Measurements from ENCODE around the gene BMPER.

The BMPER gene

DNA sequence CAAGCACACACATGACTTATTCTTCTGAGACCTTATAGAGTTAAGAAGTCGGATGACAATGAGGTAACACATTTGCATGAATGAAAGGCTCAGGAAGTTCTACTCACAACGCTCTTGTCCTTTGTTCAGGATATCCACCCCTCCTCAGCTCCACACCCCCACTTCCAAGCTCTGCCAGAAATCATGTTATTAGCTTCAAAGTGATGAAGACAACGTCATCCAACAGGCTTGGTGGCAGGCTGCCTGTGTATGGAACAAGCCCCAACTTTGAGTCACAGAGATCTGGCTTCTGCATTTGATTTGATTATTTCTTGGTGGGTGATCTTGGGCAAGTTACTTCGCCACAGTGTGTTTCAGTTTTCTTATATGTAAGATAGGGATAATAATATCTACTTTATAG lies 12.4 kb upstream of the BMPER start:
- Histone ChIP-seq H3K36me3 (ENCODE audit: control insufficient read depth, insufficient read depth, low read length) (no peaks in the 10 kb centered on the region), H3K27me3 (replicated peaks; ENCODE audit: control insufficient read depth, insufficient read depth, low read length) (no peaks in the 10 kb centered on the region), H3K4me3 (replicated peaks; ENCODE audit: low read depth, low read length) (no peak overlapping the region)
- TF ChIP-seq, protein P1, sequence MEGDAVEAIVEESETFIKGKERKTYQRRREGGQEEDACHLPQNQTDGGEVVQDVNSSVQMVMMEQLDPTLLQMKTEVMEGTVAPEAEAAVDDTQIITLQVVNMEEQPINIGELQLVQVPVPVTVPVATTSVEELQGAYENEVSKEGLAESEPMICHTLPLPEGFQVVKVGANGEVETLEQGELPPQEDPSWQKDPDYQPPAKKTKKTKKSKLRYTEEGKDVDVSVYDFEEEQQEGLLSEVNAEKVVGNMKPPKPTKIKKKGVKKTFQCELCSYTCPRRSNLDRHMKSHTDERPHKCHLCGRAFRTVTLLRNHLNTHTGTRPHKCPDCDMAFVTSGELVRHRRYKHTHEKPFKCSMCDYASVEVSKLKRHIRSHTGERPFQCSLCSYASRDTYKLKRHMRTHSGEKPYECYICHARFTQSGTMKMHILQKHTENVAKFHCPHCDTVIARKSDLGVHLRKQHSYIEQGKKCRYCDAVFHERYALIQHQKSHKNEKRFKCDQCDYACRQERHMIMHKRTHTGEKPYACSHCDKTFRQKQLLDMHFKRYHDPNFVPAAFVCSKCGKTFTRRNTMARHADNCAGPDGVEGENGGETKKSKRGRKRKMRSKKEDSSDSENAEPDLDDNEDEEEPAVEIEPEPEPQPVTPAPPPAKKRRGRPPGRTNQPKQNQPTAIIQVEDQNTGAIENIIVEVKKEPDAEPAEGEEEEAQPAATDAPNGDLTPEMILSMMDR (IDR thresholded peaks at IDR 0.05; ENCODE audit: insufficient read depth, low read length, poor library complexity, severe bottlenecking): no peak
- no peak for DNase-seq (ENCODE audit: extremely low read depth, insufficient read length)

DNA sequence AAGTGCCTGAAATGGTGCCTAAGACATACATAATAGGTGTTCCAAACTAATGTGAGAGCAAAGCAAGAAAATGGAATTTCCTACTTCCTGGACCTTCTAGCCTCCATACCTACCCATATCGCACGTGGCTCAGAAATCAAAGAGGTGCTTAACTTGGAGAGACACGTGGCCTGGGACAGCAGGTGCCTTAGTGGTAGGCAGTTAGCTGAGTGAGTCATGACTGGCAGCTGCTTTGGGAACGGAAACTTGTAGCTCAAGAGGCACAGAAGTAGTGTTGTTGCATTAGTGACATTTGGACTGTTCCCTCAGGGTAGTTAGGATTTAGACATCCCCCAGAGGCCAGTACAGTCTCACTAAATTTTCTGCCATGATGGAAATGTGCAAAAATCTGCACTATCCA lies 12.0 kb upstream of the BMPER start:
- no peak overlapping the region for H3K4me3 ChIP-seq (replicated peaks; ENCODE audit: low read depth, low read length)
- H3K36me3 ChIP-seq (ENCODE audit: control insufficient read depth, insufficient read depth, low read length): no peaks in the 10 kb centered on the region
- no peak for DNase-seq (ENCODE audit: extremely low read depth, insufficient read length)
- H3K27me3 ChIP-seq (replicated peaks; ENCODE audit: control insufficient read depth, insufficient read depth, low read length): no peaks in the 10 kb centered on the region
- TF ChIP-seq, protein P1 (IDR thresholded peaks at IDR 0.05; ENCODE audit: insufficient read depth, low read length, poor library complexity, severe bottlenecking): no peak

- no peak overlapping the region for H3K4me3 ChIP-seq (replicated peaks; ENCODE audit: low read depth, low read length)
- no peaks in the 10 kb centered on the region for H3K27me3 ChIP-seq (replicated peaks; ENCODE audit: control insufficient read depth, insufficient read depth, low read length)
- H3K36me3 ChIP-seq (ENCODE audit: control insufficient read depth, insufficient read depth, low read length): no peaks in the 10 kb centered on the region
- DNase-seq (ENCODE audit: extremely low read depth, insufficient read length): peak; percentile 58
- TF ChIP-seq, protein P1 (IDR thresholded peaks at IDR 0.05; ENCODE audit: insufficient read depth, low read length, poor library complexity, severe bottlenecking): peak; percentile 95
These were observed 10.1 kb upstream of the BMPER start for GRCh38 chr7:33895025-33895804.

- H3K27me3 ChIP-seq (replicated peaks; ENCODE audit: control insufficient read depth, insufficient read depth, low read length): no peaks in the 10 kb centered on the region; the same call in 1 of the 2 replicates
- H3K36me3 ChIP-seq (ENCODE audit: control insufficient read depth, insufficient read depth, low read length): no peaks in the 10 kb centered on the region
- no peak overlapping the region for H3K4me3 ChIP-seq (replicated peaks; ENCODE audit: low read depth, low read length)
- DNase-seq (ENCODE audit: extremely low read depth, insufficient read length): no peak
- TF ChIP-seq, protein P1 (IDR thresholded peaks at IDR 0.05; ENCODE audit: insufficient read depth, low read length, poor library complexity, severe bottlenecking): no peak
These were observed 4.8 kb upstream of the BMPER start for GRCh38 chr7:33900501-33900900.

DNA sequence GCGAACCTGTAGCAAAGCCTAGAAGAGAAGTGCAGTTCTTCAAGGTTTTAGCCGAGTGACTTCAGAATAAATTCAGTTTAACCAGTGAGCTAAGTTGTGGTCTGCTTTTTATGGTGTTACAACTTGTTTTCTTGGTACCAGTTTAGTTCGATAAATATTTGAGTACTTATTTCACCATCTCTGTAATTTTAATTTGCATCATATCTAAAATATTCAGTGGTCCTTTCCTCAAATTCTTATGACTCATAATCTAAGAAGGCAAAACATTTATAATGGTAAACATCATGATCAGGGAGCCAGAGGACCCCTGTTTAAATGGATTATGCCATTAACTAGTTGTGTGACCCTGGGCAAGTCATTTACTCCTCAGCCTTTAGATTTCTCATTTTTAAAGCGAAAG lies 4.1 kb upstream of the BMPER start:
- Histone ChIP-seq H3K36me3 (ENCODE audit: control insufficient read depth, insufficient read depth, low read length) (no peaks in the 10 kb centered on the region), H3K4me3 (replicated peaks; ENCODE audit: low read depth, low read length) (no peak overlapping the region), H3K27me3 (replicated peaks; ENCODE audit: control insufficient read depth, insufficient read depth, low read length) (no peaks in the 10 kb centered on the region; the same call in 1 of the 2 replicates)
- no peak for DNase-seq (ENCODE audit: extremely low read depth, insufficient read length)
- TF ChIP-seq, protein P1 (IDR thresholded peaks at IDR 0.05; ENCODE audit: insufficient read depth, low read length, poor library complexity, severe bottlenecking): no peak
